OCI-LY1 (cell line): ENCODE measurements around the gene CLTC.

ENCODE experiments used
- H2AFZ ChIP-seq: fragments of 200-600 bp; sonication (generic), shearing (Covaris generic); 2 replicates; pipeline ENCODE4 v1.6.0; 2014; ENCODE audit warnings: antibody characterized with exemption, mild to moderate bottlenecking, low read length
- H3F3A ChIP-seq: fragments of 200-600 bp; sonication (generic), shearing (Covaris generic); 2 replicates; pipeline ENCODE4 v1.6.0; 2014; ENCODE audit warnings: mild to moderate bottlenecking, antibody characterized with exemption, low read length, moderate library complexity; ENCODE audit not compliant: insufficient read depth
- H3K27ac ChIP-seq: fragments of 200-600 bp; sonication (generic); 2 replicates; pipeline ENCODE4 v1.5.1; 2014; ENCODE audit warnings: low read length, mixed run types, mild to moderate bottlenecking, low read depth; ENCODE audit not compliant: poor library complexity, severe bottlenecking
- H3K27me3 ChIP-seq: fragments of 200-600 bp; sonication (generic); 2 replicates; pipeline ENCODE4 v1.6.0; 2014; ENCODE audit warnings: antibody characterized with exemption, mild to moderate bottlenecking, low read length, moderate library complexity; ENCODE audit not compliant: insufficient read depth
- H3K36me3 ChIP-seq: fragments of 200-600 bp; sonication (generic); 2 replicates; pipeline ENCODE4 v1.6.1; 2014; ENCODE audit warnings: mild to moderate bottlenecking, antibody characterized with exemption, low read length, moderate library complexity, mixed read lengths; ENCODE audit not compliant: insufficient read depth
- H3K4me1 ChIP-seq: fragments of 200-600 bp; sonication (generic); 2 replicates; pipeline ENCODE4 v1.5.1; 2014; ENCODE audit warnings: mild to moderate bottlenecking, low read length, moderate library complexity; ENCODE audit not compliant: insufficient read depth, severe bottlenecking
- H3K4me2 ChIP-seq: fragments of 200-600 bp; sonication (generic), shearing (Covaris generic); 2 replicates; pipeline ENCODE4 v1.6.1; 2014; ENCODE audit warnings: low read length
- H3K4me3 ChIP-seq: fragments of 200-600 bp; sonication (generic); 2 replicates; pipeline ENCODE4 v1.5.1; 2014; ENCODE audit warnings: low read length, low read depth, mild to moderate bottlenecking, mixed read lengths; ENCODE audit not compliant: poor library complexity, severe bottlenecking
- H3K79me2 ChIP-seq: fragments of 200-600 bp; shearing (Covaris generic); 2 replicates; pipeline ENCODE4 v1.6.1; 2016; ENCODE audit warnings: mixed run types, low read length, mixed read lengths; ENCODE audit not compliant: insufficient read depth
- H3K9ac ChIP-seq: fragments of 200-600 bp; sonication (generic), shearing (Covaris generic); 2 replicates; pipeline ENCODE4 v1.6.1; 2014; ENCODE audit warnings: mild to moderate bottlenecking, low read length, mixed read lengths
- H3K9me2 ChIP-seq: fragments of 200-600 bp; sonication (generic), shearing (Covaris generic); 2 replicates; pipeline ENCODE4 v1.6.1; 2014; ENCODE audit warnings: low read depth, mild to moderate bottlenecking, low read length, mixed read lengths
- H3K9me3 ChIP-seq: fragments of 200-600 bp; shearing (Covaris generic); 2 replicates; pipeline ENCODE4 v1.6.1; 2014; ENCODE audit warnings: low read length, mixed read lengths
- H4K20me1 ChIP-seq: fragments of 200-600 bp; sonication (generic), shearing (Covaris generic); 2 replicates; pipeline ENCODE4 v1.6.0; 2016; ENCODE audit warnings: mild to moderate bottlenecking, low read length; ENCODE audit not compliant: insufficient read depth
- EZH2 ChIP-seq: fragments of 200-600 bp; sonication (generic), shearing (Covaris generic); IDR thresholded peaks from 2 replicates; pipeline ENCODE4 v1.8.0; 2017; ENCODE audit warnings: borderline replicate concordance, mixed run types, mild to moderate bottlenecking, antibody characterized with exemption, low read length, moderate library complexity, mixed read lengths
- TF ChIP-seq, protein P1 (sequence below): fragments of 200-600 bp; sonication (generic), shearing (Covaris generic); IDR thresholded peaks from 2 replicates; pipeline ENCODE4 v1.5.1; 2017; ENCODE audit warnings: mild to moderate bottlenecking, antibody characterized with exemption, low read length, moderate library complexity, mixed read lengths

Gene CLTC

DNA sequence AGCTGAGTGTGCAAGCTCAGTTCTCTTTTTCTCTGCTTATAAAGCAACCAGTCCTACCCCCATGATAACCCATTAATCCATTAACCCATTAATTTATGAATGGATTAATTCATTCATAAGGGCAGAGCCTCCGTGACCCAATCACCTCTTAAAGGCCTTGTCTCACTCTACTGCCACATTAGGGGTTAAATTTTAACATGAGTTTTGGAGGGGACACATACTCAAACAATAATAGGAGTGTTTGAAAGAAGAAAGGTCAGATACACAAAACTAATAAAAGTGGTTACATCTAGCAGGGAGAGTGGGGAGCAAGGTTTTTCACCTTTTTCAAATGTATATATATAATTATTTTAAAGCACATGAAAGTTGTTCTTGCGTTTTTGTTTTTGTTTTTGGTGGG is 94.6 kb downstream of the CLTC start:
- Histone ChIP-seq H3K27me3 (no peaks in the 10 kb centered on the region), H3K4me2 (no peak overlapping the region), H3K4me3 (no peak overlapping the region), H3K36me3 (no peaks in the 10 kb centered on the region; the same call in 1 of the 2 replicates), H2AFZ (no peak overlapping the region), H3K9me3 (no peaks in the 10 kb centered on the region), H3K79me2 (peaks cover 69% of the 10 kb centered on the region), H3K27ac (no peak overlapping the region), H3K4me1 (peaks cover 4% of the 10 kb centered on the region), H3K9ac (no peak overlapping the region), H3F3A (no peaks in the 10 kb centered on the region), H4K20me1 (no peaks in the 10 kb centered on the region), H3K9me2 (no peaks in the 10 kb centered on the region)
- TF ChIP-seq, protein P1, sequence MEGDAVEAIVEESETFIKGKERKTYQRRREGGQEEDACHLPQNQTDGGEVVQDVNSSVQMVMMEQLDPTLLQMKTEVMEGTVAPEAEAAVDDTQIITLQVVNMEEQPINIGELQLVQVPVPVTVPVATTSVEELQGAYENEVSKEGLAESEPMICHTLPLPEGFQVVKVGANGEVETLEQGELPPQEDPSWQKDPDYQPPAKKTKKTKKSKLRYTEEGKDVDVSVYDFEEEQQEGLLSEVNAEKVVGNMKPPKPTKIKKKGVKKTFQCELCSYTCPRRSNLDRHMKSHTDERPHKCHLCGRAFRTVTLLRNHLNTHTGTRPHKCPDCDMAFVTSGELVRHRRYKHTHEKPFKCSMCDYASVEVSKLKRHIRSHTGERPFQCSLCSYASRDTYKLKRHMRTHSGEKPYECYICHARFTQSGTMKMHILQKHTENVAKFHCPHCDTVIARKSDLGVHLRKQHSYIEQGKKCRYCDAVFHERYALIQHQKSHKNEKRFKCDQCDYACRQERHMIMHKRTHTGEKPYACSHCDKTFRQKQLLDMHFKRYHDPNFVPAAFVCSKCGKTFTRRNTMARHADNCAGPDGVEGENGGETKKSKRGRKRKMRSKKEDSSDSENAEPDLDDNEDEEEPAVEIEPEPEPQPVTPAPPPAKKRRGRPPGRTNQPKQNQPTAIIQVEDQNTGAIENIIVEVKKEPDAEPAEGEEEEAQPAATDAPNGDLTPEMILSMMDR = no peak
- TF ChIP-seq EZH2 = no peak

DNA sequence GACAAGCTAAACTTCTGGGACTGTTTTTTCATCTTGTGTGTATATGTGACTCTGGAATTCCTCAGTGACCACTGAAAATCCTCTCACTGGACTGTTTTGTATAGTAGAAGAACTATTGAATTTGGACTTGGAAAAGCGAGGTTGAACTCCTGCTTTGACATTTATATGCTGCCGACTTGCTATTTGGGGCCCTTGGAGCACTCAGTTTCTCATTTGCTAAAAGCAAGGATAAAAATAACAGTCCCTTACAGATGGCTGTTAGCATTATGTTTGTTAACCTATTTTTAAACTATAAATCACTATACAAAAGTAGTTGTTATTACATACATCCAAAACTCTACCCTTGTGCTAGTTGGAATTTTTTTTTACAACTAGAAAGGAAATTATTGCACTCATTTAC is 96.7 kb downstream of the CLTC start:
- Histone ChIP-seq H3K4me3 (no peak overlapping the region), H3K27me3 (no peaks in the 10 kb centered on the region), H3K79me2 (peaks cover 65% of the 10 kb centered on the region), H3K4me2 (no peak overlapping the region), H4K20me1 (no peaks in the 10 kb centered on the region), H3K9me2 (no peaks in the 10 kb centered on the region), H3K27ac (no peak overlapping the region), H3K9me3 (no peaks in the 10 kb centered on the region), H3F3A (no peaks in the 10 kb centered on the region), H3K36me3 (no peaks in the 10 kb centered on the region; the same call in 1 of the 2 replicates), H3K9ac (no peak overlapping the region), H3K4me1 (no peaks in the 10 kb centered on the region), H2AFZ (no peak overlapping the region)
- TF ChIP-seq, protein P1 = no peak
- no peak for TF ChIP-seq EZH2

DNA sequence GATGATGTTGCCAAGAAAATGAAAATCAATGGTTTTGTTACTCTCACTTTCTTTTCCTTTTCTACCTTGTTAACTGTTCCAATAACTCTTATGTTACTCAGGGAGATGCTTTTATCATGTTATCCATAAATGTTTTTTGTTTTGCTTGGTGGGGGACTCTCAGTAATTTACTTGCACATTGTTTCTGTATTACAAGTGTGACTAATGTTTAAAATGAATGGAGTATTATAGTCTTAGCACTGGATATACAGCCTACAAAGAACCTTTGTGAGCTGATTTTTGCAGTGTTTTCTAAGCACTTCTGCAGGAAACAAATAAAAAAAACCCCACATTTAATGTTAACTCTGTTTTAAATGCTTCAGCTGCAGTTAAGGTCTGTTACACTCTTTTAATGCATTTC is 99.8 kb downstream of the CLTC start:
- no peaks in the 10 kb centered on the region for H4K20me1 ChIP-seq
- no peaks in the 10 kb centered on the region for H3K9me3 ChIP-seq
- H3K27me3 ChIP-seq = no peaks in the 10 kb centered on the region
- no peaks in the 10 kb centered on the region for H3K4me1 ChIP-seq
- TF ChIP-seq, protein P1 = no peak
- no peak for TF ChIP-seq EZH2
- no peaks in the 10 kb centered on the region for H3K9me2 ChIP-seq
- H3K79me2 ChIP-seq = peaks cover 50% of the 10 kb centered on the region
- no peak overlapping the region for H2AFZ ChIP-seq
- no peaks in the 10 kb centered on the region; the same call in 1 of the 2 replicates for H3K36me3 ChIP-seq
- no peaks in the 10 kb centered on the region for H3F3A ChIP-seq
- H3K4me3 ChIP-seq = no peak overlapping the region
- no peak overlapping the region for H3K4me2 ChIP-seq
- no peak overlapping the region for H3K27ac ChIP-seq
- H3K9ac ChIP-seq = no peak overlapping the region
